Muscle layer of colon (tissue), 2 donors: Measurements from ENCODE around the gene TMEFF2.
A peak's percentile ranks its signal among the peaks of the same experiment; 100 is the strongest.

ENCODE experiments used
- H3K27ac ChIP-seq: one replicate; pipeline ENCODE4 v1.7.0; 2013; ENCODE audit warnings: low read depth, mild to moderate bottlenecking, low read length, moderate library complexity
- H3K27me3 ChIP-seq, 2 donors: one replicate each; pipeline ENCODE4 v1.7.0; 2013; ENCODE audit warnings: low read length in 2 of 2, mild to moderate bottlenecking in 2 of 2; ENCODE audit not compliant: insufficient read depth in 2 of 2, control insufficient read depth in 1 of 2
- H3K36me3 ChIP-seq: one replicate; pipeline ENCODE4 v1.7.0; 2013; ENCODE audit warnings: mild to moderate bottlenecking, low read length; ENCODE audit not compliant: insufficient read depth
- H3K4me1 ChIP-seq: one replicate; pipeline ENCODE4 v1.7.0; 2013; ENCODE audit warnings: mild to moderate bottlenecking, low read length; ENCODE audit not compliant: insufficient read depth
- H3K4me3 ChIP-seq, 2 donors: one replicate each; pipeline ENCODE4 v1.7.0; 2013; ENCODE audit warnings: low read length in 2 of 2, low read depth in 1 of 2, mild to moderate bottlenecking in 1 of 2, moderate library complexity in 1 of 2
- H3K9ac ChIP-seq: one replicate; pipeline ENCODE4 v1.7.0; 2013; ENCODE audit warnings: low read length
- H3K9me3 ChIP-seq: one replicate; pipeline ENCODE4 v1.7.0; 2013; ENCODE audit warnings: mild to moderate bottlenecking, low read length
- donor health status: abdominal sarcoma.
- donor health status: Adenocarcinoma of cecum.

Gene TMEFF2

DNA sequence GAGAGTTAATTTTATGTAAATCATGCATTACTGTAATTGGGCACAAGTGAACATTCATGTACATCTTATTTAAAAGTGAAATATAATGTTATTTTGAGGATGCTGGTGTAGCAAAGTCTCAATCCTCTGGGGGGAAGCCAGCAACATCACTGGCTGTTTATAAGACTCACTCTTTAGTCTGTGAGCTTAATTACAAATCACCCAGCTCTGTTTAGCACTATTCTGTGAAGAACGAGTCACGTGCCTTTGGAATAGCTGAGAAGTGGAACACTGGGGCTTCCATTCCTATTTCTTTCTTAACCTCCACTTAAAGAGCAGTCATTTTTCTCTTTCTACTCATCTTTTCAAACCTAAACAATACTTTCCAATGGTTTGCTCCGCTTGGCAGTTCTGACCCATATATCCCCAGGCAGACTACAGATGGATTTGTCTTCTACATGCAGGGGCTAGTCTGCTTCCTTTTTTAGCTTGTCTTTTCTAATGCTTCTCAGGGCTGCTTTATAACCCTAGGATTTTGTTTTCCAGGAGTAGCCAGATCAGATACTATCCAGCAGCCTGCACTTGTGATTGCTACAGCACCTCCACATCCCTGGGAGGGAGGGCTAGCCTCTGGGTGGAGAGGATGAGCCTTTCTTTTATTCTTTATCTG lies 252.5 kb downstream of the TMEFF2 start:
- Histone ChIP-seq H3K27me3 (no peaks in the 10 kb centered on the region), H3K27ac (peak overlapping the region; percentile 77)

DNA sequence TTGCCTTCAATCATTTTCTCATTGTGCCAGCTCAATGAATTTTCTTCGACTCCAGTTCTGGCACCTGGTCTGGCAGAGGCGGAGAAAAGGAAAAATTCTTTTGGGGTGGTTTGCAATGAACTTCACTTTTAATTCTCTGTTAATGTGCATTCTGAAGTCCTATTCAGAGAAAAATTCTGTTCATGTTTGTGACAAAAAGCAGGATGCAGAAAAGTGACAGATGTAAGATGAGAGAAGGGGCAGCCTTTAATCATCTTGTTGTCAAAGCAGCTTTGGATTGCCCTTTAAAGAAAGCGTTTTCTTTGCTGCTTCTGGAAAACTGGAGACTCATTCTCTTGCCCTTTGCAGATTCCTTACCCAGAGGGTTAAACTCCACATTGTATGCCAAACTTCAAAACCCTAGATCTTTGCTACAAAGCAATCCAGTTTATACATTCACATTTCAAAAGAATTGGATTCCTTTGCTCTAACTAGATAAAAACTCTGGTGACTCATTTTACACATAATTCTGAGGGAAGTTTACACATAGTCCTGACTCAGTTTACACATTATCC lies 253.3 kb downstream of the TMEFF2 start:
- peak overlapping the region; percentile 77 for H3K27ac ChIP-seq
- H3K4me1 ChIP-seq = peaks cover 34% of the 10 kb centered on the region
- no peaks in the 10 kb centered on the region for H3K27me3 ChIP-seq
- H3K9ac ChIP-seq = no peak overlapping the region
- no peaks in the 10 kb centered on the region for H3K9me3 ChIP-seq
- no peaks in the 10 kb centered on the region for H3K36me3 ChIP-seq
- H3K4me3 ChIP-seq = no peak overlapping the region

More for the DNA sequence above, 252.5 kb downstream of the TMEFF2 start:
- Histone ChIP-seq H3K4me3 (peak overlapping the region in 1 of 2 donors; percentile 12), H3K36me3 (no peaks in the 10 kb centered on the region), H3K9ac (no peak overlapping the region), H3K9me3 (no peaks in the 10 kb centered on the region), H3K4me1 (peaks cover 38% of the 10 kb centered on the region)

GRCh38 chr2:191938779-191939178 lies 256.0 kb downstream of the TMEFF2 start:
- no peak overlapping the region for H3K9ac ChIP-seq

DNA sequence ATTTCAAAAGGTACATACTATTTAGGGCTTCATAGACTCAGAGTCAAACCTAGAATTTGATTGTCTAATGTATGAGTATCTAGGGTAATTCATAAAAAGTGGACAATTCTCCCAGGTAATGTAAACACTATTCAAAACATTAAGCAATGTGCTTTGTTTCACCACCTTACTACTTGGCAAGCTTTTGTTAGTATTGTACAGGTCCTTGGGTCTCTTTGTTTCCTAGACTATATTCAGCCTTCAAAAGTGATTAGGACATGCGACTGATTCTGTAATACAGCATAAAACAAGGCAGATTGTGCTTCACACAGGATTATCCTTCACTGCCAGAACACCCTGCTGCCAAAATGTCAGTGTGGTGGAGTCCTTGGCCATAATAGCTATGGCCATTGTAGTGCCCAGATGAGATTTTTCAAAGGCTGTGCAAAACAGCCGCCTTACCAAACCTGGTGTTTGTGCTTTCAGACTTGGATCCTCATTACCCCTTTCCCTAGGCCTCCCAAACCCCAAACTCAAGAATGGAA lies 257.8 kb downstream of the TMEFF2 start:
- no peaks in the 10 kb centered on the region for H3K9me3 ChIP-seq
- H3K9ac ChIP-seq = no peak overlapping the region
- no peak overlapping the region for H3K4me3 ChIP-seq
- H3K27ac ChIP-seq = no peak overlapping the region
- H3K36me3 ChIP-seq = no peaks in the 10 kb centered on the region
- H3K27me3 ChIP-seq = no peaks in the 10 kb centered on the region
- H3K4me1 ChIP-seq = peaks cover 22% of the 10 kb centered on the region

More at GRCh38 chr2:191938779-191939178, 256.0 kb downstream of the TMEFF2 start:
- Histone ChIP-seq H3K36me3 (no peaks in the 10 kb centered on the region), H3K27ac (no peak overlapping the region), H3K9me3 (no peaks in the 10 kb centered on the region), H3K4me3 (no peak overlapping the region), H3K27me3 (no peaks in the 10 kb centered on the region), H3K4me1 (peaks cover 27% of the 10 kb centered on the region)

GRCh38 chr2:191935247-191935646 lies 259.5 kb downstream of the TMEFF2 start:
- Histone ChIP-seq H3K27ac (no peak overlapping the region), H3K27me3 (no peaks in the 10 kb centered on the region), H3K4me1 (peaks cover 13% of the 10 kb centered on the region), H3K4me3 (no peak overlapping the region), H3K9ac (no peak overlapping the region), H3K9me3 (no peaks in the 10 kb centered on the region), H3K36me3 (no peaks in the 10 kb centered on the region)

DNA sequence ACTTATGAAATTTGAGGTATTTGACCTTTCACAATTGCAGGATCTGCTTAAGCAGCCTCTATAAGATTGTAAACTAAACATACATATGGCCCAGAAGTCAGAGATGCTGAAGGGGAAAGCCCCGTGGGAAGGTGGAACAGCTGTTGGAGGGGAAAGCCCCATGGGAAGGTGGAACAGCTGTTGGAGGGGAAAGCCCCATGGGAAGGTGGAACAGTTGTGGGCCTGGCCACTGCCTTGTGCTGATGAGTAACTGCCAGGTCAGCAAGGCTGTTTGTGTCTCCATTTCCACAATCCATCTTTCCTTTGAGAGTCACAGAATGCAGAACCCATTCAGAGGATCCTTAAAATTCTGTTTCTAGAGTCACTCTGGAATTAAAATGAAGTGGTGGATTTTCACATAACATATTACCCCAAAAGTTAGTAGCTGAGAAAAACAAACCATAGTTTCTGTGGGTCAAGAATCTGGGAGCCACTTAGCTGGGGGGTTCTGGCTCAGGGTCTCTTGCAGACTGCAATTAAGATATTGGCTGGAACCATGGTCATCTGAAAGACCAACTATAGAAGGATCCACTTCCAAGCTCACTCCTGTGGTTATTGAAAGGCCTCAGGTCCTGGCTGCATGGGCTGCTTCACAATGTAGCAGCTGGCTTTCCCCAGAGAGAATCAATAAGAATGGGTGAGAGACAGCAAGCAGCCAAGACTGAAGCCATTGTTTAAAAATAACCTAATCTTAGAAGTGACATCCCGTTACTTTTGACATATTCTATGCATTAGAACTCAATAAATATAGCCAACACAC lies 261.2 kb downstream of the TMEFF2 start:
- no peaks in the 10 kb centered on the region for H3K36me3 ChIP-seq
- no peaks in the 10 kb centered on the region for H3K9me3 ChIP-seq
- H3K4me3 ChIP-seq = no peak overlapping the region
- no peak overlapping the region for H3K9ac ChIP-seq
- H3K4me1 ChIP-seq = peaks cover 13% of the 10 kb centered on the region
- no peak overlapping the region for H3K27ac ChIP-seq
- H3K27me3 ChIP-seq = no peaks in the 10 kb centered on the region

DNA sequence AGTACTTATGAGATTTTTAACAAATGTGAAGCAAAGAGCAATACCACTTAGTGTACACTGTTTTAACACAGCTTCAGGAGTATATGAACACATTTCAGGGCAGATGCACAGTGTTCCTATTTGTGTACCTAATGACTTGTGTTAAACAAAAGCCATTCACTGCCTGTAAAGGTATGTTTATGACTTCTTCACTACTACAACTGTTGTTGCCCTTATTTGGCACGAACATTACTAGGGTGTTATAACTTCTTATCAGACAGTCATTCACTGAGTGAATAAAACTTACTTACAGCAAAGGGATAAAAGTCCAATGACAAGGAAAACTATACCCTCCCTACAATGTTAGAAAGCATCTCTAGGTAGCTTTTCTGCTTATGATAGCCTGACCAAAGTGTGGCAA lies 262.4 kb downstream of the TMEFF2 start:
- Histone ChIP-seq H3K27ac (no peak overlapping the region), H3K4me3 (no peak overlapping the region), H3K27me3 (no peaks in the 10 kb centered on the region), H3K4me1 (peaks cover 23% of the 10 kb centered on the region), H3K9ac (no peak overlapping the region), H3K9me3 (no peaks in the 10 kb centered on the region), H3K36me3 (no peaks in the 10 kb centered on the region)

GRCh38 chr2:191931329-191931728 lies 263.4 kb downstream of the TMEFF2 start:
- Histone ChIP-seq H3K9ac (no peak overlapping the region), H3K4me1 (peaks cover 31% of the 10 kb centered on the region), H3K9me3 (no peaks in the 10 kb centered on the region), H3K36me3 (no peaks in the 10 kb centered on the region), H3K27me3 (no peaks in the 10 kb centered on the region), H3K4me3 (no peak overlapping the region), H3K27ac (no peak overlapping the region)

DNA sequence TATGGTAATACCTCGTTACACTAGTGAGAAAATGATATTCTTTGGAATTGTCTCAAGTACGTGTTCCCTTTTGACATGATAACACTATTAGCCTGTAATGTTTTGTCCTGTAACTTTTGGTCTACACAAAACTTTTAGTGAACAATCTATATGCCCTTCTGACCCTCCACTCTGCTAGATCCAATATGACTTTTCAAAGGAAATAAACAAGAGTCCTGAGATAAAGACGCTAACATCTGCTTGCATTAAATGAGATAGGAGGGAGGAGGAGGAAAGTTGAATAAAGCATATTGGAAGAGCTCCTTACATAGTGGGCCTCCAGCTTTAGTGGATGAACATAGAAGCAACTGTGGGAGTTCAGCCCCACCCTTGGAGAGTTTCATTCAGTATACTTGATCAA lies 264.5 kb downstream of the TMEFF2 start:
- Histone ChIP-seq H3K27ac (no peak overlapping the region), H3K9ac (no peak overlapping the region), H3K4me1 (peaks cover 31% of the 10 kb centered on the region), H3K36me3 (no peaks in the 10 kb centered on the region), H3K27me3 (no peaks in the 10 kb centered on the region), H3K9me3 (no peaks in the 10 kb centered on the region), H3K4me3 (no peak overlapping the region)

DNA sequence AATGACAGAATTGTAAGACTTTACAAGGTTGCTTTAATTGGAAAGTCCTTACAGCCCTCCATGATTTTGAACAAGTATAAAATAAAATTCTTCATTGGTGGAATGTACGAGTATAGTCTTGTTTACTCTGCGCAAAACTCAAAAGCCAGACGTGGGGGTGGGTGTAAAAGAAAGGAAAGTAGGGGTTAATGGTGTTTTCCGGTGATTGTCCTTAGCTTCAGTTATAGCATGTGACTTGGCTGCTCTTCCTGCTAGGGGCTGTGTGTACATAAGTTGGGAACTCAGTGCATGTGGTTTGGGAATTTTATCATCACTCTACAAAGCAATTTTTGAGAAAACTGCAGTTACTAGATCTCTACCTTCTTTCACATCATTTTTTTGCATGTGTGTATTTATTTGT lies 265.4 kb downstream of the TMEFF2 start:
- H3K27me3 ChIP-seq = no peaks in the 10 kb centered on the region
- H3K36me3 ChIP-seq = no peaks in the 10 kb centered on the region
- no peak overlapping the region for H3K4me3 ChIP-seq
- H3K9me3 ChIP-seq = no peaks in the 10 kb centered on the region
- H3K9ac ChIP-seq = no peak overlapping the region
- peaks cover 31% of the 10 kb centered on the region for H3K4me1 ChIP-seq
- H3K27ac ChIP-seq = no peak overlapping the region

- Histone ChIP-seq H3K9me3 (no peaks in the 10 kb centered on the region), H3K9ac (no peak overlapping the region), H3K27ac (no peak overlapping the region), H3K36me3 (no peaks in the 10 kb centered on the region), H3K4me1 (peaks cover 29% of the 10 kb centered on the region), H3K27me3 (no peaks in the 10 kb centered on the region), H3K4me3 (no peak overlapping the region)
Observed at GRCh38 chr2:191927991-191928390, 266.7 kb downstream of the TMEFF2 start.
